ENCODE results near the gene MACC1. TPM values are rescaled to one million over a fixed set of nuclear protein-coding genes. Genes with fewer than 3 reads are reported as not detected.

MACC1 gene
- total and polyA plus RNA-seq, 9 of the 15 experiments (the other 6 are each of a cell fraction or from before 2014, with no cell fraction given) = 5.9 to 30.2 (median 10.4) TPM

GRCh38 chr7:20158684-20159083, 58.5 kb downstream of the MACC1 start:
- Histone ChIP-seq H2AFZ (ENCODE audit: low read depth, low read length) (no peak overlapping the region), H3K9me3 (replicated peaks; ENCODE audit: control insufficient read depth, insufficient read depth, low read depth, low read length) (no peaks in the 10 kb centered on the region), H3K79me2 (ENCODE audit: control insufficient read depth, insufficient read depth, low read length) (no peaks in the 10 kb centered on the region), H4K20me1 (replicated peaks; ENCODE audit: control insufficient read depth, insufficient read depth, low read length) (no peaks in the 10 kb centered on the region), H3K4me1 (replicated peaks in 1 of 2; ENCODE audit: control insufficient read depth in 2 of 2, insufficient read depth in 2 of 2, low read length in 2 of 2) (no peaks in the 10 kb centered on the region), H3K27me3 (ENCODE audit: control insufficient read depth in 2 of 2, insufficient read depth in 2 of 2, low read length in 2 of 2) (no peaks in the 10 kb centered on the region), H3K27ac (ENCODE audit: extremely low read depth, low read depth, low read length) (no peak overlapping the region), H3K9ac (ENCODE audit: insufficient read depth in 1 of 2, low read depth in 2 of 2, low read length in 2 of 2) (no peak overlapping the region), H3K9me1 (ENCODE audit: control insufficient read depth, insufficient read depth, low read length) (no peaks in the 10 kb centered on the region), H3K4me2 (ENCODE audit: insufficient read depth, low read length) (no peak overlapping the region), H3K4me3 (no peak overlapping the region), H3K36me3 (ENCODE audit: control insufficient read depth, insufficient read depth, low read length) (peaks cover 9% of the 10 kb centered on the region)
- peak; percentile 66 for FAIRE-seq
- ChIA-PET POLR2A (interaction anchor here (0.6 to 2.1 kb wide), 5 partner anchors 9 to 172 kb away, joined by 3 to 4 read pairs (median 3); no protein-coding TSS in a partner anchor), CTCF (ENCODE audit: low intra/inter-chr PET ratio) (interaction anchor here (1.2 to 2.0 kb wide), 4 partner anchors 14 to 282 kb away, joined by 3 to 20 read pairs (median 6); no protein-coding TSS in a partner anchor)
- BruUV-seq (replicated peaks) = TSS peak; percentile 25
- 27% methylated on average over 1 of the region's 1 CpG for WGBS (ENCODE audit: insufficient coverage, low coverage, missing lambda C conversion rate)
- peak in 1 of 4 experiments; percentile 25 for DNase-seq (ENCODE audit: extremely low read depth in 1 of 4, low spot score in 3 of 4)
- ATAC-seq = peak; percentile 86
- intact Hi-C loops (cut with micrococcal nuclease) (loop anchor here (1.0 to 5.0 kb wide), 3 partner anchors 153 to 439 kb away; no protein-coding TSS in a partner anchor), in situ Hi-C loops (cut with MboI) (loop anchor here (25.0 kb wide), 1 partner anchor 396 kb away; the partner anchor contains the start of gene TMEM196)
- peak; percentile 65 to 73 for TF ChIP-seq RAD21 (CRISPR knock-in tag; conservative IDR thresholded peaks at IDR 0.05 in 1 of 2, IDR thresholded peaks at IDR 0.05 in 1 of 2)
- no peak for TF ChIP-seq NR2C2 (CRISPR knock-in tag; IDR thresholded peaks at IDR 0.05)
- TF ChIP-seq NR2C2 (tag; IDR thresholded peaks at IDR 0.05) = no peak
- no peak for TF ChIP-seq ZNF551 (CRISPR knock-in tag; IDR thresholded peaks at IDR 0.05)
- TF ChIP-seq ETV6 (IDR thresholded peaks at IDR 0.05; ENCODE audit: borderline replicate concordance in 1 of 2, low read depth in 2 of 2, low read length in 1 of 2) = no peak
- TF ChIP-seq ETV6 (CRISPR knock-in tag; IDR thresholded peaks at IDR 0.05; ENCODE audit: borderline replicate concordance) = no peak
- TF ChIP-seq ZNF124 (CRISPR knock-in tag; IDR thresholded peaks at IDR 0.05) = no peak
- no peak for TF ChIP-seq TCF3 (CRISPR knock-in tag; IDR thresholded peaks at IDR 0.05)
- TF ChIP-seq KDM5B (IDR thresholded peaks at IDR 0.05; ENCODE audit: insufficient replicate concordance, low read depth, low read length) = no peak
- TF ChIP-seq CTCF (IDR thresholded peaks at IDR 0.05 in 2 of 3, conservative IDR thresholded peaks at IDR 0.05 in 1 of 3; ENCODE audit: insufficient read depth in 2 of 3, low read depth in 1 of 3, low read length in 3 of 3) = peak in 2 of 3 experiments; percentile 24 to 54; a peak in 2 of 6 replicates
- no peak for TF ChIP-seq SNIP1 (IDR thresholded peaks at IDR 0.05; ENCODE audit: low read depth)
- TF ChIP-seq PATZ1 (CRISPR knock-in tag; IDR thresholded peaks at IDR 0.05; ENCODE audit: borderline replicate concordance) = no peak
